Fibroblast of villous mesenchyme (primary cell): Measurements from ENCODE around the gene SLC22A12. TPM values are rescaled to one million over a fixed set of nuclear protein-coding genes. Genes with fewer than 3 reads are reported as not detected.

Experiments used
- DNase-seq: peaks from one replicate; pipeline ENCODE4 v3.0.0-alpha.2; 2010; ENCODE audit warnings: low read depth
- H3K4me3 ChIP-seq: 2 replicates; pipeline ENCODE4 v1.5.1; 2011; ENCODE audit warnings: low read depth, mild to moderate bottlenecking, low read length
- CTCF ChIP-seq: IDR thresholded peaks from 2 replicates; pipeline ENCODE4 v1.5.1; 2012; ENCODE audit warnings: low read depth, mild to moderate bottlenecking, low read length; ENCODE audit not compliant: insufficient read depth
- total RNA-seq: library from RNA; depleted of rRNA; stranded (reverse); fragments of >200 nt; gene quantifications from 2 replicates; pipeline ENCODE4 v1.2.3, GENCODE V29; 2012

Gene SLC22A12
- total RNA-seq, 1 donor = not detected

GRCh38 chr11:64602466-64603070 lies 11.5 kb downstream of the SLC22A12 start:
- no peak overlapping the region for H3K4me3 ChIP-seq
- no peak for DNase-seq
- no peak for TF ChIP-seq CTCF

GRCh38 chr11:64603411-64604110 lies 12.5 kb downstream of the SLC22A12 start:
- no peak for DNase-seq
- H3K4me3 ChIP-seq = no peak overlapping the region
- TF ChIP-seq CTCF = no peak

- DNase-seq = no peak
- no peak overlapping the region for H3K4me3 ChIP-seq
- TF ChIP-seq CTCF = no peak
Measured at GRCh38 chr11:64604458-64605243, 13.6 kb downstream of the SLC22A12 start.

- DNase-seq = no peak
- no peak overlapping the region for H3K4me3 ChIP-seq
- no peak for TF ChIP-seq CTCF
Measured at GRCh38 chr11:64605244-64605560, 14.2 kb downstream of the SLC22A12 start.

GRCh38 chr11:64605656-64606585 lies 14.9 kb downstream of the SLC22A12 start:
- no peak for DNase-seq
- TF ChIP-seq CTCF = no peak
- H3K4me3 ChIP-seq = no peak overlapping the region

- no peak for DNase-seq
Measured at GRCh38 chr11:64606796-64607380, 15.9 kb downstream of the SLC22A12 start.

More at GRCh38 chr11:64606796-64607380, 15.9 kb downstream of the SLC22A12 start:
- no peak for TF ChIP-seq CTCF
- no peak overlapping the region for H3K4me3 ChIP-seq
